RKO (cell line): ENCODE measurements around the gene SFMBT1.
"Not testable (repeated sequence)": the region's sequence is repeated elsewhere in the genome, so short reads cannot be mapped to it uniquely, and the experiment has no call there.

ENCODE experiments used
- DNase-seq: peaks from one replicate; pipeline ENCODE4 v3.0.0-alpha.2; 2016; ENCODE audit warnings: low spot score

SFMBT1 gene

GRCh38 chr3:53035825-53036619, 9.9 kb downstream of the SFMBT1 start:
- DNase-seq, result no peak

DNA sequence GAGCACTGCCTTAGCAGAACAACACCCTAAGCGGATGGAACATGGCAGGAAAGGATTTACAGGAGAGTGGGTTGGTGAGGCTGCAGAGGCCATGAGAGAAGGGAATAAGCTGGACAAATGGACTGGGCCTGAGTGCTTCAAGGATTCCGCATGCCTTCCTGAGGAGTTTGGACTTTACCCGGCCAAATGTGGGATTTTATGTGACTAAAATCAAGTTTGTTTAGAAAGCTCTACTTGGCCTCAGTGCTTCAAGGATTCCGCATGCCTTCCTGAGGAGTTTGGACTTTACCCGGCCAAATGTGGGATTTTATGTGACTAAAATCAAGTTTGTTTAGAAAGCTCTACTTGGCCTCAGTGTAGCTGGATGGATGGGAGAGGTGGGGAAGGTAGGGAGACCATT, 10.9 kb downstream of the SFMBT1 start:
- DNase-seq, result not testable (repeated sequence)

GRCh38 chr3:53034411-53034810, 11.5 kb downstream of the SFMBT1 start:
- DNase-seq, result not testable (repeated sequence)

DNA sequence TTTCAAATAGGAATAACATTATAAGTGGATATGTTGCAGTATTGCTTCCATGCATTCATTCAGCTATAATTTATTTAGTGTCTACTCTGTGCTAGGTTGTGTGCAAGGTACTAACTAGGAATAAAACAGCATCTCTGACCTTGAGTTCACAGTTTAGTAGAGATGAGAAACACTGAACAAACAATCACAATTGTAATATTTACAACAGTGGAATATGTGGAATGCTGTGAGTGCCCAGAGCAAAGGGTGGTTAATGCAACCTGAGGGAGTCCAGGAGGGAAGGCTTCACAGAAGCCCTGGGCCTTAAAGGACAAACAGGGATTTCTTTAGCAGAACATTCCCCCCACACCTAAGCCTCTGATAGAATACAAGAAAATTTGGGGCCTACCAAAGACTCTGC, 13.3 kb downstream of the SFMBT1 start:
- DNase-seq, result no peak

GRCh38 chr3:53030619-53031449, 15.0 kb downstream of the SFMBT1 start:
- no peak for DNase-seq

DNA sequence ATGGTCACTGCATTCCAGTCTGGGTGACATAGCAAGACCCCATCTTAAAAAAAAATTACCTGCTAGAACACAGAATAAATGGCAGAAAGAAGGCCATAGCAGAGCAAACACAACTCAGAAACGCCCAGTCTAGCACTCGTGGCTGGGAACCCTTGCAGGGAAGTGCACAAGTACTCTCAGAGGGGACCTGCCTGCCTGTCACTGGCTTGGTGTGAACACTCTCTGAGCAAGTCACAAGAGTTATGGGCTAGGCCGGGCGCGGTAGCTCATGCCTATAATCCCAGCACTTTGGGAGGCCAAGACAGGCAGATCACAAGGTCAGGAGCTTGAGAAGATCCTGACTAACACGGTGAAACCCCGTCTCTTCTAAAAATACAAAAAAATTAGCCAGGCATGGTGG, 17.2 kb downstream of the SFMBT1 start:
- no peak for DNase-seq

DNA sequence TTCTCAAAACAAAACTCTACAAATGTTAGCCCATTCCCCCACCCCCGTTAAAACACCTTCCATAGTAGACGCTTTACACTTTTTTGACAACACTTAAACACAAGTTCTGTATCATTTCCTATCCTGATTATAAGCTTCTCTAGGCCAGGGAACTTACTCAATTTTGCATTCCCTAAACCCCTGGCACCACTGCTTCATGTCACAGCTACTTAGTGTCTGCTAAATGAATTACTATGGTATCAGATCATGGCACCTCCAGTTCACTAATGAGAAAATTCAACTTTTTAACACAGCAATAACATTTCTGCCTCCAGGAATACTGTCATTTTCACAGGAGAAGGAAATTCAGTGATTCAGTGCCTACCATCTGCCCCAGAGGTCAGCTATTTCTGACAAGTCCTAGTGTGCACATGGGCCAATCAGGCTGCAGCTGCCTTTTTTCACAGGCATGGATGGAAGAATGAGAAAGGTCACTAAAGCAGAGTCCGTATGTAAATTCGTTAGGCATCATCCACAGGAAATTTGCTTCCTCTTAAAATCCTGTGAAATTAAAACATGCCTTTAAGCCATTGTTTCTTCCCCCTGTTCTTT, 18.5 kb downstream of the SFMBT1 start:
- DNase-seq, result no peak

- DNase-seq, result no peak
These were observed 19.3 kb downstream of the SFMBT1 start for GRCh38 chr3:53026382-53027162.

DNA sequence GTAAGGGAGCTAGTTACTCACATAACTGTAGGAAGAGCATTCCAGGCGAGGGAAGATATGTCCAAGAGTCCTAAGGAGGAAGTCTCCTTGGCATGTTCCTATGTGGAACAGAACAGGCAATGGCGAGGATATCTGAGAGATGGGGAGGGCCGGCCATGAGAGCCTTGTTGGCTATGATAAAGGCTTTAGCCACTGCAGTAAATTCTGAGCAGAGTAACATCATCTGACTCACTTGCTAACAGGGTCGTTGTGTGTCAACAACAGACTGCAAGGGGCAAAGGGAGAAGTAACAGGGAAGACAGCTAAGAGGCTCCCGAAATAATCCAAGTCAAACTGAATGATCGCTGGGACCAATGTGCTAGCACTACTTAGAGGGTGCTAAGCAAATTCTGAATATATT, 21.6 kb downstream of the SFMBT1 start:
- no peak for DNase-seq

GRCh38 chr3:53023072-53023823, 22.6 kb downstream of the SFMBT1 start:
- no peak for DNase-seq

DNA sequence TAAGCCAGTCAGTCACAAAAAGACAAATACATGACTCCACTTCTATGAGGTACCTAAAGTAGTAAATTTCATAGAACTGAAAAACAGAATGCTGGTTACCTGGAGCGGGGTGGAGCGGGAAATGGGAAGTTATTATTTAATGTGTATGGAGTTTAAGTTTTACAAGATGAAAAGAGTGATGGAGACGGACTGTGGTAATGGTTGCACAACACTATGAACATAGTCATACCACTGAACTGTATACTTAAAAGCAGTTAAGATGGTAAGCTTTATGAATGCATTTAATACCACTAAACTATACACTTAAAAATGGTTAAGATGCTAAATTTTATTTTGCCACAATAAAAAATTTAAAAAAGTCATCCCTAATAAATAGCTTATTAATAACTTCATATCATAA, 23.2 kb downstream of the SFMBT1 start:
- DNase-seq, result no peak

DNA sequence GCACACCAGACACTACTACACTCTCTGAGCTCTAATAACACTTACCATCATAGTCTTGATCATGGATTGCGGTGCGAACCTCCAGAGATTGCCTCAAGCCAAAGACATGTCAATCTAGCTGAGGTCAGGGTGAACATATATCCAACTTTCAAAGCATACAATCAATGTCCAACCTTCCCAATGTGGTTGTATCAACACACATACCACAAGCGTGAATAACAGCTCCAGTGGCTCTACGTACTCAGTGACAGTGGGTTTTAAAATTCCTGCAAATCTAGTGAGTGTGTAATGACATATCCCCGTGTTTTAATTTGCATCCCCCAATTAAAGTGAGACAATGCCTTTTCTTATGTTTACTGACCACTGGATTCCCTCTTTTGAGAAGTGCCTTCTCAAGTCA, 29.6 kb downstream of the SFMBT1 start:
- DNase-seq, result no peak

DNA sequence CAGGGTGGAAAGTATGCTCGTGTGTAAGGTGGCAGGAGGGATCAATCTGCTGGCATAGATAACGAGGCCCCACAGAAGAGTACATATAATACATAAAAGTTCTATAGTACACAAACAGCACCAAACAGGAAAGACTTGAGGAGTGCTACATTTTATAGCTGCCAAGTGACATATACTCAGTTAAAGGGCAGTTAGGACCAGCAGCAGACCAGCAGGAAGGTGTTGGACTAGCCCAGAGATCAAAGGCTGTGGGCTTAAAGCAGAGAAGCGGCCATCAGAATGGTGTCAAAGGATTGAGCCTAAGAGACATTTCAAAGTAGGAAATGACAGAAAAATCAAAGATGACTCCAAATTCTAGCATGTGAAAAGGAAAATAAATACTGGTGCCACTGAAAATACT, 34.5 kb downstream of the SFMBT1 start:
- no peak for DNase-seq

GRCh38 chr3:53009826-53010539, 35.9 kb downstream of the SFMBT1 start:
- DNase-seq, result no peak

- no peak for DNase-seq
These were observed 36.9 kb downstream of the SFMBT1 start for GRCh38 chr3:53008932-53009331.

GRCh38 chr3:53005854-53006513, 39.9 kb downstream of the SFMBT1 start:
- DNase-seq, result no peak

- DNase-seq, result no peak
These were observed 40.5 kb downstream of the SFMBT1 start for GRCh38 chr3:53005338-53005737.

GRCh38 chr3:53003320-53003719, 42.6 kb downstream of the SFMBT1 start:
- DNase-seq, result no peak

DNA sequence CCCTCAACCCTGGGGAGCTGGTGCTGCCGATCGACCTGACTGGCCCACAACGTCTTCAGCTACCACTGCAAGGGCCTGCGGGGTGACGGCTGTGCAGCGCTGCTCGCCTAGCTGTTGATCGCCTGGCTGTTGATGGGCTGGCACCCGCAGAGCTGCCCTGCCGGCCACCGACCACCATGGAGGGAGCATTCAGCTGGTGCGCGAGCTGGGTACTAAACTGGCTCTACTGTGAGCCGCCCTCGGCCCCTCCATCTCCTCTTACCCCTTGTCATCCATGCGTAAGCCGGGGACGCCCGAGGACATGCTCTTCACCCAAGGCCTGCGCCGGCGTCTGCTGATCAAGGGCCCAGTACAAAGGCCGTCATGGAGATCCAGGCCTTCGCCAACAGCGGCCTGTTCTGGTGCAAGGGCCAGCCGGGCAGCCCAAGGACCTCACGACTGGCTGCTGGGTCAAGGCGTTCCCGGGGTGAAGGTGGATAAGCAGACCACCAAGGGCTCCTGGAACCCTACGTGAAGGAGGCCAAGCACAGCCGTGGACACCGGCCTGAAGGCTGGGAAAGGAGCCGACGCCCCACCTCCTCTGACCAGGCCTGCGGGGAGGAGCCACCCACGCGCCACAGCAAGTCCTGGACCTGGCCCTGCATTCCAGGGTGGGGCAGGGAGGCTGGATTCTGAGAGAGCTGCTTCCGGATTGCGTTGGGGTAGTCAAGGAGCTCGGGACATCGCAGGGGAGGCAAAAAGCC, 46.9 kb downstream of the SFMBT1 start:
- DNase-seq, result no peak

DNA sequence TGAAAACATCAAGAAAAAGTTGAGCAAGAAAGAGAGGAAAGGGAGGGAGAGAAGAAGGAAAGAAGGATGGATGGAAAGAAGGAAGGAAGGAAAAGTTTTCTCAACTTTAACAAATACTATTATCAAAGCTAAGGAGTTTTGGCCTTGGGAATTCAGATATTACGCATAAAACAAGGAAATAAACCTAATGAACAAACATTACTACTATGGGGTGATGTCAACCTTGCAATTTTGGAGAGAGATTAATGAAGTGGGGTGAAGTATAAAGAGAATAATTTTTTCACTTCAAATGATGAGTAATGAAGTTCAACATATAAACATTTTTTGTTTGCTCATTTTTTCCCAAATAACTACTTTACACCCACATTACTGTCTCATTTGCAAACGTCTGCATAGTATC, 55.2 kb downstream of the SFMBT1 start:
- no peak for DNase-seq
